Iris pigment epithelial cell (primary cell): Measurements from ENCODE around the gene ZNF595.
"Not testable (repeated sequence)": the region's sequence is repeated elsewhere in the genome, so short reads cannot be mapped to it uniquely, and the experiment has no call there.

Experiments used
- DNase-seq: peaks from one replicate; pipeline ENCODE4 v3.0.0-alpha.2; 2011; ENCODE audit warnings: low read depth

Gene ZNF595

DNA sequence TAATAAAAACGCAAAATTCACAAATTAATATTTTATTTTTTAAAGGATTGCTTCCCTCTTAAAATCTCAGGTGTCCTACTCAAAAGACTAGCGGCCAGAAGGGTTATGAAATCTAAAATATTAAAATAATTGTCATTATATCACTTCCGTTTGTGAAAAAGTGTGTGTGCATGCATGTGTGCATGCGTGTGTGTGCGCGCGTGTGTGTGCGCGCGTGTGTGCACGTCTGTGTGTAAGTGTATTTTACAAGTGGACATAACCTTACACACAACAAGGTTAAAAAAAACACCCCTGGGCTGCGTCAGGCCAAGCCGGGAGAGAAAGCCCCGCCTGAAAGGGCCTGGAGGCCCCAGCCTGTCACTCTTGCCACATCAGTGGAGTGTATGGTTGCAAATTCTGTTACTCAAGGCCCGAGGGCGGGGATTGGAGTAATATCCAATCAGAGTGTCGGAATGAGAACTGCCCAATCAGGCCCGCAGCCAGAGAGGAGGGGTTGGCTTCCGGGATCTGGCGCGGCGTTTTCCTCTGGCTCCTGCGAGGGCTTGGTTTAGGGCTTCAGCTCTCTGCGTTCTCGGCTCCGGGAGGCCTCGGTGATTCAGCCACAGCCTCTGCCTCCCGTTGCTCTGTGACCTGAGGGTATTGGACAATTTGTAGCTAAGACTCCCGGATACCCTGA, at the start of gene ZNF595:
TSS of gene ZNF595 (plus strand) at position 518 of the 676 bp plus-strand sequence. CDS start 168 bp downstream, outside the sequence.
- not testable (repeated sequence) for DNase-seq

DNA sequence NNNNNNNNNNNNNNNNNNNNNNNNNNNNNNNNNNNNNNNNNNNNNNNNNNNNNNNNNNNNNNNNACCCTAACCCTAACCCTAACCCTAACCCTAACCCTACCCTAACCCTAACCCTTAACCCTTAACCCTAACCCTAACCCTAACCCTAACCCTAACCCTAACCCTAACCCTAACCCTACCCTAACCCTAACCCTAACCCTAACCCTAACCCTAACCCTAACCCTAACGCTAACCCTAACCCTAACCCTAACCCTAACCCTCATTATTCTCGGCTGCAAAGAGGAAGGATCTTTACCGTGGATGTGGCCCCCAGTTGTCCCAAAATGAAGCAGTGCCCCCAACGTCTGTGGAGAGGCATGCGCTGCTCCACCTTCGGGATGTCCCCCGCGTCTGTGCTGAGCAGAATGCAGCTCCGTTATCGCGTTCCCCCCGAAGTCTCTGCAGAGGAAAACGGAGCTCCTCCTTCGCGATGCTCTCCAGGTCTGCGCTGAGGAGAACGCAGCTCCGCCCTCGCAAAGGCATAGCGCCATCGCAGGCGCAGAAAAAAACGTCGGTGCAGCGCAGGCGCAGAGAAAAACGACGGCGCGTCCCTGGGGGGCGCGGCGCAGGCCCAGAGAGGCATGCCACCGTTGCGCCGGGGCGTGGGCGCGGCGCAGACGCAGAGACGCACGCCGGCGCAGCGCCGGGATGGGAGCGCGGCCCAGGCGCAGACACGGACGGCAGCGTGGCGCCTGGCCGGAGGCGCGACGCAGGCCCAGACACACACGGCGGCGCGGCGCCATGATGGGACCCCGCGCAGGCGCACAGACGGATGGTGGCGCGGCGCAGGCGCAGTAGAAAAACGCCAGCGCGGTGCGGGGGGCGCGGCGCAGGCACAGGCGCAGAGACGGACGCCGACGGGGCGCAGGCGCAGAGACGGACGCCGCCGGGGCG, 42.9 kb upstream of the ZNF595 start:
- not testable (repeated sequence) for DNase-seq

- not testable (repeated sequence) for DNase-seq
These were observed 41.9 kb upstream of the ZNF595 start for GRCh38 chr4:11095-11815.

DNA sequence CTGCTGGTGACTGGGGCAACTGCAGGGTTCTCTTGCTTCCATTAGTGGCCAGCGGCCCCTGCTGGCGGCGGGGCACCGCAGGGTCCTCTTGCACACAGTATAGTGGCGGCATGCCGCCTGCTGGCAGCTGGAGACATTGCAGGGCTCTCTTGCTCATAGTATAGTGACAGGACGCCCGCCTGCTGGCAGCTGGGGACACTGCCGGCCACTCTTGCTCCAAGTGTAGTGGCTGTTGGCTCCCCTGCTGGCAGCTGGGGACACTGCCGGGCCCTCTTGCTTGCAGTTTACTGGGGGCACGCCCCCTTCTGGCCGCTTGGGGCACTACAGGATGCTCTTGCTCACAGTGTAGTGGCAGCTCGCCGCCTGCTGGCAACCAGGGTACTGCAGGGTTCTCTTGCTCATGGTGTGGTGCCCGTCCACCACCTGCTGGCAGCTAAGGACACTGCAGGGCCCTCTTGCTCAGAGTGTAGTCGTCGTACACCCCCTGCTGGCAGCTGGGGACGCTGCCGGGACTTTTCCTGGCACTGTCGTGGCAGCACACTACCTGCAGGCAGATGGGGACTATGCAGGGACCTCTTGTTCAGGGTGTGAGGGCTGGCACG, 41.2 kb upstream of the ZNF595 start:
- DNase-seq: peak; percentile 7

DNA sequence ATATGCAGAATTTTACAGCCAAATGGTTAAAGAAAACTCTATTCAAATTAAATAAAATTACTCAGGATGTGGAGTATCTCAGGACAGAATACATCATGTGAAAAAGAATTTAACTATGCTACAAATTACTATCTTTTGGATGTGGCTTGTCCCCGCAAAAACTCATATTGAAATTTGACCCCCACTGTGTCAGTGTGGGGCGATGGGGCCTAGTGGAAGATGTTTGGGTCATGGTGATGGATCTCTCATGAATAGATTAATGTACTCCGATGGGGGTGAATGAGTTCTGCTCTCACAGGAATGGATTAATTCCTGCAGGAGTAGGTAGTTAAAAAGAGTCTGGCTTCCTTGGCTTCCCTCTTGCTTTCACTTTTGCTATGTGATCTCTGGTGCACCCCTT, 35.0 kb upstream of the ZNF595 start:
- not testable (repeated sequence) for DNase-seq

DNA sequence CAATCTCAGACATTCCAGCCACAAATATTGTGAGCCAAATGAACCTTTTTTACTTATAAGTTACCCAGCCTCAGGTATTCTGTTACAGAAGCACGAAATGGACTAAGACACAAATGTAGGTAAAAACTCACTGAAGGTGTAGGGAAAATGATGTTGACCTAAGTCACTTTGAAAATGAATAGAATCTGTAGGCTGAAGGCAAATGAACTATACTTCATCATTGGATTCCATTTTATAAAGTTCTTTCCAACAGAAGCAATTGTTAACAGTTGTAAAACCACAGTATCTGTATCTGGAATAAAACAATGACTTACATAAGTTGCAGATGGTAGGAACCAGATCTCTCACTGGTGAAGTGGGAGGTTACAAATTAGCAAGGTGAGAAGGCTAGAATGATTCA, 34.5 kb upstream of the ZNF595 start:
- DNase-seq: not testable (repeated sequence)

- DNase-seq: not testable (repeated sequence)
These were observed 30.2 kb upstream of the ZNF595 start for GRCh38 chr4:22882-23281.

- DNase-seq: not testable (repeated sequence)
These were observed 28.8 kb upstream of the ZNF595 start for GRCh38 chr4:24359-24758.

- not testable (repeated sequence) for DNase-seq
These were observed 25.6 kb upstream of the ZNF595 start for GRCh38 chr4:27501-27900.

- not testable (repeated sequence) for DNase-seq
These were observed 24.2 kb upstream of the ZNF595 start for GRCh38 chr4:28767-29542.

- not testable (repeated sequence) for DNase-seq
These were observed 19.8 kb upstream of the ZNF595 start for GRCh38 chr4:33314-33713.

DNA sequence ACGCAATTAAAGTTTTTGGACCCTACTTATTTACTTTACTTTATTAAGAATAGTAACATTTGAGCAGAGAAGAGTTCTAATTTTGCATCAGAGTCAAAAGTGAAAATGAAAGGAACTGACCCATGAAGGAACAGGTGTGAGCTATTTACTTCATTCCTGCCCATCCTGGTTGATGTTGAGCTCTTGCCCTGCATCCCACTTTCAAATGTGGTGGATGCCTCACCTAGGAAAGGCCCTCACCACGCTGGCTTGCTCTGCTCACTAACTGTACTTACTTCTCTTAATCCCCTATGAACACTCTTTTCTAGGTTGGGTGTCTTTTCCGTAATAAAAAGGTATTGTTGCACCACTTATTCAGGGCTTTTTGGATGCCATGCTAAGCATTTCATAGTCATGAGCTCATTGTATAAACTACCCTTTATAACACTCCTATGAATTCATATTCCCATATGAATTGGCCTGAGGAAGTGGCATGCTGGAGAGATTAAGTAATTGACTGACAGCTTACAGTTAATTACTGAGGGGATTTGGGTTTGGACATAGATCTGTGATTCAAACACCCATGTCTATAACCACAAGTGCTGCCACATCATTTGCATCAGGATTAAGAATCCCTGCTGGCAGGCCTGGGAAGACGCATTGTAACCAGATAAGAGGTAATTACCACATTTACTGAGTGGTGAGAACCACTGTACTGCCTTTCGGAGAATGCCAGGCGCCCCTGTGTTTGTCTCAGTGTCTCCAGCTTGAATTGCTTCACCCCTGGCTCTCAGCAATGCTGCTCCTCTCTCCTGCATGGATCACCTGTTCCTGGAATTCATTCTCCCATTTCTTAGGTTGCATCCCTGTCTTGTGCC, 16.3 kb upstream of the ZNF595 start:
- DNase-seq: not testable (repeated sequence)

- DNase-seq: not testable (repeated sequence)
These were observed 14.9 kb upstream of the ZNF595 start for GRCh38 chr4:38202-38601.

- DNase-seq: not testable (repeated sequence)
These were observed 9.7 kb upstream of the ZNF595 start for GRCh38 chr4:43375-43774.

GRCh38 chr4:51253-51652, 1.9 kb upstream of the ZNF595 start:
- not testable (repeated sequence) for DNase-seq

DNA sequence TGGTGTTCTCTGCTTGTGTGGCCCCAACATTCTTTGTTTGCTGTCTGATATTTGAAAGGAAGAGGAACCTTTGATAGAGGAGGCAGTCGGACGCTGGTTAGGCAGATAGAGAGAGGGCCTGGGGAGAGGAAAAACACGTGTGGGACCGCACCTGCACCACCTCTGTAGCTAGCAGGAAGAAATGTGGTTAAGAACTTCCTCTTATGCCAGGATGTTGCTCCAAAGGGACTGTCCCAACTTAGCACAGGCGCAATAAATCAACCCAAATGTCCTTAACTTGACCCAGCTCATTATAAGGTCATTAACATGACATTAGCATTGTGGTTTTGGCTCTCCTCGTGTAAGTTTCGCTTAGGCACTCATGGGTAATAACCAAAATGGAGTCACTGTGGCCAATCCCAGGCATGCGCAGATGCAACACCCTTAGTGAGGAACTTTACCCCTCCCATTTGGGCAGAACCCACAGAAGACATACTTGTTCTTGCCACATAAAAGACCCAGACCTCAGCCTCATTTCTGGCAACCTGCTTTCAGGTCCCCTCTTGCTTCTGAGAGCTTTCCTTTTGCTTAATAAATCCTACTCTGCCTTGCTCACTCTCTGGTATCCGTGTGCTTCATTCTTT, 1.4 kb upstream of the ZNF595 start:
- DNase-seq: not testable (repeated sequence)

GRCh38 chr4:53521-53920, 400 bp downstream of the ZNF595 start:
- not testable (repeated sequence) for DNase-seq

DNA sequence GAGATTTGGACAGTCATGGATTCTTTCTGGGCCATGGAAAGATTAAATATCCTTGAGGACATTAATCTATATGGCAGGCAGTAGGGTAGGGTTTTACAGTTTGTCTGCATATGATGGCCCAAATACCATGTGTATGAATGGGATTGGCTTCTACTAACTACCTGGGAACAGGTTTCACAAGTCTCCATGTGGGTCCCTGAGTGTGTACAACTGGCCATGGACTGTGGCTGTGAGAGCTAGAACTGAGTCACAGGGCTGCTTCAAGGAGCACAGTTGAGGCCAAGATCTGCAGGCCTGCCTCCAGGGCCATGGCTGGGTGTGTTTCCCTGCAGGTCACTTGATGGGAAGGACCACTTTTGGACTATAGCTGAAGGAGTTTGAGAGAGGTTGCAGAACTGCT, 11.6 kb downstream of the ZNF595 start:
- not testable (repeated sequence) for DNase-seq

GRCh38 chr4:71830-72229, 18.7 kb downstream of the ZNF595 start:
- DNase-seq: peak; percentile 3

GRCh38 chr4:85951-86350, 32.8 kb downstream of the ZNF595 start:
- no peak for DNase-seq
